Measurements from ENCODE around the gene RNF169.

RNF169 gene, protein sequence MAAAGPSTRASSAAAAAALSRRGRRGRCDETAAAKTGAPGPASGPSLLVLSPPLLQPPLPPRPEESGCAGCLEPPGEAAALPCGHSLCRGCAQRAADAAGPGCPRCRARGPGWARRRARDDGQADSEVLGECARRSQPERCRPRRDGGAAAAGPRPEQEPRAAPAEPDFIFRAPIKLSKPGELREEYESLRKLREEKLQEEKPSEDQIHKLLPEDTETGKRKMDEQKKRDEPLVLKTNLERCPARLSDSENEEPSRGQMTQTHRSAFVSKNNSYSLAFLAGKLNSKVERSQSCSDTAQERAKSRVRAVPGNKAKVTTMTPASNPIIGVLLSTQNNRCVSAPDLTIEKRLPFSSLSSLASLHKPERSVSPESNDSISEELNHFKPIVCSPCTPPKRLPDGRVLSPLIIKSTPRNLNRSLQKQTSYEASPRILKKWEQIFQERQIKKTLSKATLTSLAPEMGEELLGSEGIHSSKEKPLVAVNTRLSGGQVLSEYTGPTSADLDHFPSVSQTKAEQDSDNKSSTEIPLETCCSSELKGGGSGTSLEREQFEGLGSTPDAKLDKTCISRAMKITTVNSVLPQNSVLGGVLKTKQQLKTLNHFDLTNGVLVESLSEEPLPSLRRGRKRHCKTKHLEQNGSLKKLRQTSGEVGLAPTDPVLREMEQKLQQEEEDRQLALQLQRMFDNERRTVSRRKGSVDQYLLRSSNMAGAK

GRCh38 chr11:74748211-74749126 is at the start of gene RNF169:
Gene RNF169 (plus strand): TSS chr11:74748849. CDS start chr11:74748881, 32 bp downstream.
- DNase-seq = peak; percentile 97

GRCh38 chr11:74699615-74700396 is 48.8 kb upstream of the RNF169 start:
- no peak for DNase-seq

DNA sequence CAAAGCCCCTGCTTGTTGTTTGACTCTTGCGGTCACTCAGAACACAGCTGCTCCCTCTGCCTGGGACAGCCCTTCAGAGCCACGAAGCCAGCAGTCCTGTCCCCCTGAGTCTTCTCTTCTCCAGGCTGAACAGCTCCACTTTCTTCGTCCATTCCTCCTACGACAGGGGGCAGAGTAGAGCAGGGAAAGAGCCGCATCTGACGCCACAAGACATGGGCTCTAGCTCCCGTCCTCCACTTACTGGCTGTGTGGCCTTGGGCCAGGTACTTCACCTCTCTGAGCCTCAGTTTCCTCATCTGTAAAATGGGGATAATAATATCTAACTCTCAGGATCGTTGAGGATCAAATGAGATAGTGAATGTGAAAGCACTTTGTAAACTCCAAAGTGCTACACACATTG is 47.3 kb upstream of the RNF169 start:
- no peak for DNase-seq

DNA sequence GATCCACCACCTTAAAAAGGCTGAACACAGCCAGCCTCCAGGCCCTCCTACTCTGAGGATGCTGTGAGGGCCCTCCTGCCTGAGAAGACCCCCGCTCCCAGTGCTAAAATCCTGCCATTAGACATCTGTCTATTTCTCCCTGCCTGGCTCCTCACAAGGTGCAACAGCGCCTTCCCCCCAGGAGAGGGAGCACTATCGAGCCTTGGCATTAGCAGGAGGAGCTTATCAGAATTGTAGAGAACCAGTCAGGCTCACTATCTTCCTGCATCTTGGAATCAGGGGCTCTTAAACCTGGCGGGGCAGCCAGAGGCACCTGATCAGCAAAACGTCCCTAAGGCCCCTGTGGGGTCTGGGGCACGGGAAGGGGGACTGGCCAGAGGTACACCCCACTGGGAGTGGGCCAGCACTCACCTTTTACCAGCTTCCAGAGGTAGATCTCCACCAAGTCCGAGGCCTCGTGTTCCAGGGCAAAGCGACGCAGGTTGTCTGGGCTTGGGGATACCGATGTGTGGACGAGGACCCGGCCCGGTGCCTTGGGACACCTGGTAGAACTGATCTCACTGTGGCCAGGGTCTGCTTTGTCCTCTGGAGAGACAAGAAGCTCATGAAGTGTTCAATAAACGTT is 46.2 kb upstream of the RNF169 start:
- peak; percentile 48 for DNase-seq

DNA sequence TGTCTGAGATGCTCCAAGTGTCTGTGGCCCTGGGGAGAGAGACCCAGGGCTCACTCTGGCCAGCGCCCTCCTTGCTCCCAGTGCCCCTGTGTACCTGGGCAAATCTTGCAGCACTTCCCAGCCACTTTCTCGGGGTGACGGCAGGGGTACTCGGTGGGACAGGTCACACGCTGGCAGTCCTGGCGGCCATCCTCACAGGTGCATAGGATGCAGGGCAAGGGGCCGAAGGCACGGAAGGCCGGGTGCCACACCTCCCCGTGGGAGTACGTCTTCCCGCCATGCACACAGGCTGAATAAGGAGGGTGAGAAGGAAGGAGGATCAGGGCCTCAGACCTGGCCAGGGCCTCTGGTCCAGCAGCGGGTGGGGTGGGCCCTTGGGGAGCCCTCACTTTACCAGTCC is 45.4 kb upstream of the RNF169 start:
- DNase-seq = no peak

DNA sequence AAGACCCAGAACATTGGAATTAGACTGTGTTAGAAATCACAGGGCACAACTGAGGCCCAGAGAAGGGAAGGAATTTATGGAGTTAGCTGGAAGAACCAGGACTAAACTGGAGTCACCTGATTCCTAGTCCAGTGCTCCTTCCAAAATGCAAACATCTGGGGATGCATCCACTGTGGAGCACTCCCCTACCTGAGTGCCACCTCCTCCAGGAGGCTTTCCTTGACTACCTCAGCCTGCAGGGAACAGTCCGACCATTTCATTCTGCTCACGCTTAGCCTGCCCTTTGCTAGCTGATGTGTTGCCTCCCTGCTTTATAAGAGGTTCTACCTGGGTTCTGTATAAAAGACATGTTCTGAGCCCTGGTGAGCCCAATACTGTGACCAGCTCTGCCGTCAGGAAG is 41.5 kb upstream of the RNF169 start:
- no peak for DNase-seq

GRCh38 chr11:74707602-74708510 is 40.8 kb upstream of the RNF169 start:
- no peak for DNase-seq

DNA sequence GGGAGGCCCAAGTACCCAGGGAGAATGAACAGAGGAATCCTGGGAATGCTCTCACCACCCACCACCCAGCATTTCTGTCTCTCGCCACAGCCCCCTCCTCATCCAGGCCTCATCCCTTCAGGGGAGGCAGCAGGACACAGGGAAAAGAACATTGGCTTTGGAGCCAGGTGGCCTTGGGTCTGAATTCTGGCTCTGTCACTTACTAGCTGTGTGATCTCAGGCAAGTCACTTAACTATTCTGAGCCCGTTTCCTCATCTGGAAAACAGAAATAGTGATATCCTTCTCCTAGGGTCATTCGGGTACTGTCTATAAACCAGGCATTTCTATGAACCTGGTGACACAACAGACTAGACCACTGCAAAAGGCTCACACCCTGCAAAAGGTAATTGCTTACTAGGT is 39.5 kb upstream of the RNF169 start:
- DNase-seq = no peak

- no peak for DNase-seq
Measured at GRCh38 chr11:74710281-74710938, 38.2 kb upstream of the RNF169 start.

GRCh38 chr11:74713686-74714085 is 35.0 kb upstream of the RNF169 start:
- DNase-seq = no peak

GRCh38 chr11:74714904-74715303 is 33.7 kb upstream of the RNF169 start:
- DNase-seq = no peak

GRCh38 chr11:74717221-74717969 is 31.3 kb upstream of the RNF169 start:
- DNase-seq = no peak

DNA sequence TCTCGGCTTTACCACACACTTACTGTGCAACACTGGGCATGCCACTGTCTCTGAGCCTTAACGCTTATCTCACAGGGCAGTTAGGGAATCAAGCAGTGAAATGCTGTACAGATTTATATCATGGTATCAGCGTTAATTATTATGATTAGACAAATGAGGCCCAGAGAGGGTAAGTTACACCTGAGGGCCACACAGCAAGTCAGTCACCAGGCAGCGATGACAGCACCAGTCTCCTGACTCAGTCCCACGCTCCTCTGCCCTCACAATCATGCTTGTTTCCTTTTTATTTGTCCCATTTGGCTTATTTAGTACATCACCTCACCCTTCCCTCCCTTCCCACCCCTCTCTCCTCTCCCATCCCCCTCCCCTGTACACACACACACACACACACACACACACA is 29.6 kb upstream of the RNF169 start:
- no peak for DNase-seq

DNA sequence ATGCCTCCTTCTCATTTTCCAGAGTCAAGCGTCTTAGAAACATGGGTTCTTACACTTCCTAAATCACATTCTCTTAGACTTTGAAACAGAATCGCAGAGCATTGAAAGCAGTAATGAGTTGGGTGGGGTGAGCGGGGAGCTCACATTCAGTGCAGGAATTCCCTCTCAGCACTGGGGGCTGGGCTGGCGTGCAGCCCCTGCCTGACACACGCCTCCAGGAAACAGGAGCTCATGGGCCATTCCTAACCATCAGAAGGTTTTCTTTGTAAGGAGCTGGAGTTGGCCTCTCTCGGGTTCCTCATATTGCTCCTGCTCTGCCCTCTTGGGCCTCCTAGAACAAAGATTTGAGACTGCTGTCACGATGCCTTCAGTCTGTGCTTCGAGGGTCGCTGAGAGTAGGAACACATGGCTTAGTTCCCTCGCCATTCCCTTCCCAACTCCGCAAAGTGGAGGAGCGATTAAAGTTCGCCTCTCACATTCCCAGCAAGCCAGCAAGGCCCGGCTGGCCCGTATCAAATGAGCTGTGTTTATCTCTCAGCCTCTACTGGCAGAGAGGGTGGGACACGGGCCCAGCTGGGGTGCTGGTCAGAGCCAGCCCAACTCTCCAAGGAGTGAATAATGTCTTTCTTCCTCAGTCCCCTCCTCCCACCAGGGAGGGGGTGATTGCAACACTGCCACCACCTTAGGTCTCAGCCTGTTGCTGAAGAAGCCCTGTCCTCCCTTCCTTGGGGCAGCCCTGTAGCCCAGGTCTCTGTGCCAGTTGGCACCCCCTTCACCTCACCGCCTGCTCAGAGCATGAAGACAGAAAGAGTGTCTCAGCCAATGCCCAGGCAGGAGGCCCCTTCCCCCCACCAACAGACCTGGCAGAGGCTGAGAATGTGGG is 27.8 kb upstream of the RNF169 start:
- DNase-seq = no peak

DNA sequence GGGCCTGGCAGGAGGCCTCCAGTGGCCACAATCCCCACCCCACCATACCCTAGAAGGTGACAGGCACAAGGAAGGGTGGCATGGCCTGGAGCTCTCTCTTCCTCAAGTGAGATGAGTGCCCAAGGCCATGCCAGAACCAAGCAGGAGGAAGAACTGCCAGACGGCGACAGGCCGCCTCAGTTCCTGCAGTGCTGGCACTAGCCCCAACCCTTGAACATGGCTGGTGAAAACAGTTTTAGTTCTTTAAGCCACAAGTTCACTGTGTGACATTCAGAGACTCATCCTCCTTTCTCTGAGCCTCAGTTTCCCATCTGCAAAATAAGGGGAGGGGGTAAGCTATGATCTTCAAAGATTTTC is 27.2 kb upstream of the RNF169 start:
- DNase-seq = no peak

DNA sequence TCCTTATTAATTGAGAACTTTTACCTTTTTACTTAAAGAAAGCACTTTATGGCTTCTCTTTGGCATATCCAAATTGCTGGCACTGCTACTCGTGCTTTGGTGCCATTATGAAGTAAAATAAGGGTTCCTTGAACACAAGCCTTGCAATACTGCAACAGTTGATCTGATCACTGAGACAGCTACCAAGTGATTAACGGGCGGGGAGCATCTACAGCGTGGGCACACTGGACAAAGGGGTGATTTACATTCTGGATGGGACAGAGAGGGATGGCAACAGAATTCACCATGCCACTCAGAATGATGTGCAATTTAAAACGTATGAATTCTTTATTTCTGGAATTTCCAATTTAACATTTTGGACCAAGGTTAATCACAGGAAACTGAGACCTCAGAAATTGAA is 25.1 kb upstream of the RNF169 start:
- DNase-seq = no peak

DNA sequence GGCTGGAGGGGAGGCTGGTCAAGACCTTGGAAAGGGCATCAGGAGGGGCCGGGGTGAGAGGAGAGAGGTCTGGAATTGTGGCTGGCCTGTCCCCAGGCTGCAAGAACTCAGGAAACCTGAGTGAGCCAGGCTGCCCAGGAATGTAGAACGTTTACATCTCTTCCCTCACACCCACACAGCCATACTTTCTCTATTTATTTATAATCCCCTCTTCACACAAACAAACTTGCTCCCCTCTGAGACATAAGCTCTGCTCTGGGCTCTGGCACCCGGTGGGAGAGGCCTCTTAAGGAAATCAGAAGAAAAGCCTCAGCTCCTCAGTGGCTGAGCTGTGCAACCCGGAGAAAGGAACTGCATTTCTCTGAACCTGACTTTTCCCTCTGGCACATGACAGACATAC is 22.9 kb upstream of the RNF169 start:
- DNase-seq = no peak

- DNase-seq = peak; percentile 63
Measured at GRCh38 chr11:74726547-74727182, 22.0 kb upstream of the RNF169 start.
